EL (cell line): ENCODE data around the gene DPM3.

Experiments
- DNase-seq: peaks from one replicate; pipeline ENCODE4 v3.0.0-alpha.2; 2016

DPM3 gene

DNA sequence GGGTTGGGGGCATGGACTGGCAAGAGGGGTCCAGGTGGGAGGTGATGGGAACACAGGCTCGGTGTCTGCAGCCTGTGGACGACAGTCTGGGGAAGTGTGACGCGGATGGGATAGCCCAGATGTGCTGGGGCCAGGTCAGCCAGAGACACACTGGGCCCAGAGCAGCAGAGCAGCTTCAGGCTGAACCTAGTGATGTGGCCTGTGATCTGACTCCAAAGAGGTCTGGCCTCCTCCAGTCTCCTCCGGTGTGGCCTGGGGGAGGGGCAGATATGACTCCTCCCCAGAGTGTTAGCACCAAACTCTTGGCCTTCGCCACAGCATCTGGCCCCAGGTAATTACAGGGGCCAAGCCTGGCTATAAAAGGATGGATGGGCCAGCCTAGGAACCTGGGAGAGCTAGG lies 48.2 kb downstream of the DPM3 start:
- no peak for DNase-seq

DNA sequence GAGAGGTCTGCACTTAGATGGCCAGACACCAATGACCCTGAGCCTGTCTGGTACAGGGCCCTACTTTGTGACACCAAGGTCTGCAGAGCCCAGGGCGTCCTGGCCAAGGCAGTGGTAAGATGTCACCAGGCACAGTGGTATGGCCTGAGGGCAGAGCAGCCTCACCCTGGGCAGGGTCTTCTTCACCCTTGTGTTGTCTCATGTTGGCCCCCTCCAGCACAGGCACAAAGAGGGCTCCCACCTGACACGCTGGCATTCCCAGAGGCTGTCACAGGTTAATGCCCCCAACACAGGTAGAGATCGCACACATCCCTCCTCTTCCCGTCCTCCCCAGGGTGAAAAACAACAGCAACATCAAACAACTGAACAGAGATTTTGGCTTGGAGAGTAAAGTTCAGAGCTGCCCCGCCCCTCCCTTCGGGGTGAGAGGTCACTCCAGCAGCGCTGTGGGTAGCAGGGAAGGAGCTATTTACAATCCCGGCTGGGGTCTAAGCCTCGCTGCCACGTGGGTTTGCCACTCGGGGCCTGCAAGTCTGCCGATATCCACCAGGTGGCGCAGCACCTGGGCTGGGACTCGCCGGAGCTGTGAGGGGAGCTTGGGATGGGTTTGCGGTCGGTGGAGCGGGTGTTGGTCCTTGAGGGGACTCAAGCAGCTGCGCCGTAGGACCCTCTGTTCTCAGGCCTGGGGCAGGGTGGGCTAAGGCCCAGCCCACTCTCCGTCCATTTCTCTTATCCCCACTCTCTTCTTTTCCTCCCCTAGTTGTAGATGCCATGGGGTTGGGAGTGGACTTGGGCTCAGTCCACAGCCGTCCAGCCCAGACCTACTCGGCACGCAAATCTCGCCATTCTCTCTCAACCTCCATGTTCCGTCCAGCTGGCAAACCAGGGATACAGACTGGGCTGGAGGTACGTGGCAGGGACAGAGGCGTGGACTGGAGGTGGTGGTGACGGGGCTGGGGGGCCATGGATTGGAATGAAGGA lies 49.0 kb downstream of the DPM3 start:
- peak; percentile 70 for DNase-seq
